Psoas muscle (tissue), 8 donors: Measurements from ENCODE around the gene ARHGAP9. TPM values are rescaled to one million over a fixed set of nuclear protein-coding genes. Genes with fewer than 3 reads are reported as not detected.

Experiments used
- ATAC-seq, 4 donors: fragments of 200-7000 bp; cut with Tn5 transposase; one replicate each; pipeline ENCODE4 v1.9.1; 2020; ENCODE audit warnings: moderate library complexity in 3 of 4, mild to moderate bottlenecking in 2 of 4
- DNase-seq, 2 donors: peaks; one replicate each; pipeline ENCODE4 v3.0.0-alpha.2; 2020
- H3K27ac ChIP-seq: fragments of 200-600 bp; one replicate; pipeline ENCODE4 v1.8.0; 2022
- H3K27me3 ChIP-seq, 3 donors: fragments of 200-600 bp in 1 of 3; one replicate each; pipeline versions ENCODE4 v1.6.1 to v1.8.0; 2013 to 2022; ENCODE audit warnings: low read length in 2 of 3, mild to moderate bottlenecking in 2 of 3, moderate library complexity in 1 of 3; ENCODE audit not compliant: insufficient read depth in 3 of 3
- H3K36me3 ChIP-seq, 2 donors: fragments of 200-600 bp in 1 of 2; one replicate each; pipeline versions ENCODE4 v1.6.1 to v1.8.0; 2013 to 2022; ENCODE audit warnings: low read depth in 1 of 2, mild to moderate bottlenecking in 1 of 2, moderate library complexity in 1 of 2; ENCODE audit not compliant: insufficient read depth in 1 of 2
- H3K4me1 ChIP-seq: fragments of 200-600 bp; one replicate; pipeline ENCODE4 v1.8.0; 2022
- H3K4me3 ChIP-seq: fragments of 200-600 bp; one replicate; pipeline ENCODE4 v1.8.0; 2022; ENCODE audit warnings: mild to moderate bottlenecking
- H3K9me3 ChIP-seq: fragments of 200-600 bp; one replicate; pipeline ENCODE4 v1.8.0; 2022
- CTCF ChIP-seq: fragments of 200-600 bp; IDR thresholded peaks from one replicate; pipeline ENCODE4 v1.8.0; 2022; ENCODE audit warnings: antibody characterized with exemption
- WGBS, 3 donors: extraction: QIAGEN DNeasy Blood & Tissue Kit; methylation state at CpG; one replicate each; pipeline versions ENCODE4 v1.1.6 to v1.1.7; 2013; 5-methylcytosine and 5-hydroxymethylcytosine counted together
- intact Hi-C, 2 donors: fragments of 100-400 bp; cut with DNase I; formaldehyde crosslinking; loops; one replicate each; pipeline versions ENCODE4 v1.11.0 to v1.14.2; 2022
- polyA plus RNA-seq, 3 donors: library from polyadenylated mRNA; stranded (reverse); fragments of 200-250 nt; gene quantifications; one replicate each; pipeline ENCODE4 v1.2.3, GENCODE V29; 2013
- total RNA-seq, 4 donors: library from RNA; stranded (reverse); fragmentation: NEBNext Ultra II Directional in 2 of 4; extraction: Animal tissue kit (Norgen Biotek cat#: 25700) in 2 of 4; gene quantifications; one replicate each; pipeline versions ENCODE4 v1.2.1 to v1.2.4, GENCODE V29; 2021 to 2023
- donor health status: healthy with polysubstance abuse.
- donor health status: DM: no; HTN: no; CAD: no; lungs with moderate emphysema.
- donor health status: Bipolar disorder and iron deficiency.
- donor health status: healthy.
- donor health status: DM: yes; HTN: yes; CAD: no.
- donor health status: DM: no; HTN: no; CAD: no.
- donor health status: DM: no; HTN: no; CAD: no.
- donor health status: DM: yes; HTN: yes; CAD: no.

ARHGAP9 gene
- total and polyA plus RNA-seq, 7 donors: 0.91 to 5.4 (median 2.0) TPM

GRCh38 chr12:57465747-57466505 lies 13.7 kb downstream of the ARHGAP9 start:
- H3K9me3 ChIP-seq: no peaks in the 10 kb centered on the region
- no peaks in the 10 kb centered on the region for H3K36me3 ChIP-seq
- H3K27ac ChIP-seq: no peak overlapping the region
- TF ChIP-seq CTCF: no peak
- 70 to 74% (median 71%) methylated on average over 14 of the region's 14 CpGs for WGBS, 3 donors
- H3K27me3 ChIP-seq: peaks cover 0 to 14% (median 4%) of the 10 kb centered on the region in 3 donors
- DNase-seq: peak in 1 of 2 donors; percentile 42
- intact Hi-C loops: loop anchor here (2.0 to 10.0 kb wide), 3 partner anchors 159 to 253 kb away; partner anchors contain the start of gene NXPH4 (in 1 of the 2)
- ATAC-seq: no peak
- H3K4me1 ChIP-seq: peaks cover 18% of the 10 kb centered on the region
- no peak overlapping the region for H3K4me3 ChIP-seq

DNA sequence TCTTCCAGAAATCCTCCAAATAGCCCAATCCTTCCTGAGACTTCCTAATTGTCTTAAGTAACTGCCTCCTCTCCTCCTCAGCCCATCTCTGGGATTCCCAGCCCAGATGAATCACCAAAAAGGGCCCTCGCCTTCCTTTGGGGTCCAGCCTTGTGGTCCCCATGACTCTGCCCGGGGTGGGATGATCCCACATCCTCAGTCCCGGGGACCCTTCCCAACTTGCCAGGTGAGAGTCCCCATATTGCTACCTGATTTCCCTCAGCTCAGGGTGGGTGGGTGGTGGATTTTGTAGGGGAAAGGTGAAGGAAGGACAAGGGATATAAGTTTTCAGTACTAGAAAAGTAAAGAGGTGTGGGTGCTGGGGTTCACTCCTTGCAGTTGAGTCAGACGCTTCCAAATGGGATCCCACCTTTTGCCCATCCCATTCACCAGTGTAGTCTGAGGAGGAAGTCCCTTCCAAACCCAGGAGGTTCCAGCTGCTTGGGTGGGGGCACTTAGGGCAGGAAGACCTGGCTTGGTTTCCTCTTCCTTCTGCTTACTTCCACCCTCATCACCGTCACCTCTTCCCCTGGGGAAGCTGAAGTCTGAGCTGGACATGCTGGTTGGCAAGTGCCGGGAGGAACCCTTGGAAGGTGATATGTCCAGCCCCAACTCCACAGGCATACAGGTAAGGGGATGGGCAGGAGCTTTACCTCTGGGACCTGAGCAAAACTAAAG lies 14.5 kb downstream of the ARHGAP9 start:
- Histone ChIP-seq H3K27ac (no peak overlapping the region), H3K27me3 (peaks cover 0 to 9% (median 6%) of the 10 kb centered on the region in 3 donors), H3K36me3 (no peaks in the 10 kb centered on the region), H3K9me3 (no peaks in the 10 kb centered on the region), H3K4me1 (peaks cover 20% of the 10 kb centered on the region), H3K4me3 (no peak overlapping the region)
- ATAC-seq: no peak
- TF ChIP-seq CTCF: no peak
- no peak for DNase-seq
- 79 to 84% (median 82%) methylated on average over 6 of the region's 6 CpGs for WGBS, 3 donors
- intact Hi-C loops: loop anchor here (2.0 to 10.0 kb wide), 3 partner anchors 160 to 252 kb away; partner anchors contain the start of gene NXPH4 (in 1 of the 2)

DNA sequence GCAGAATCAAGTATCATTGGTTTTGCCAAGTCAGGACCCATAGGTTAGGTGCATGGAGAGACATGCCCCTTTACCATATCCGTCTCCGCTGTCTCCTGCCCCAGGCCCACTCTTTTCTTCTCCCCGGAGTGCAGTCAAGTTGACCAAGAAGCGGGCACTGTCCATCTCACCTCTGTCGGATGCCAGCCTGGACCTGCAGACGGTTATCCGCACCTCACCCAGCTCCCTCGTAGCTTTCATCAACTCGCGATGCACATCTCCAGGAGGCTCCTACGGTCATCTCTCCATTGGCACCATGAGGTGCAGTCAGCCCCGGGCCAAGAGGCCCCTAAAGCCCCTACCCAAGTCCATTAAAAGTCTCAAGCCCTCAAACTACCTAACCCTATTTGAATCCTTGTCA lies 15.1 kb downstream of the ARHGAP9 start:
- no peak for TF ChIP-seq CTCF
- Histone ChIP-seq H3K36me3 (no peaks in the 10 kb centered on the region), H3K4me1 (peaks cover 20% of the 10 kb centered on the region), H3K9me3 (no peaks in the 10 kb centered on the region), H3K27me3 (peaks cover 0 to 8% (median 6%) of the 10 kb centered on the region in 3 donors), H3K27ac (no peak overlapping the region), H3K4me3 (no peak overlapping the region)
- ATAC-seq: no peak
- DNase-seq: no peak
- WGBS, 3 donors: 92 to 95% (median 95%) methylated on average over 12 of the region's 12 CpGs
- intact Hi-C loops: loop anchor here (2.0 to 10.0 kb wide), 4 partner anchors 158 to 252 kb away; partner anchors contain the start of gene NXPH4 (in 1 of the 2)

DNA sequence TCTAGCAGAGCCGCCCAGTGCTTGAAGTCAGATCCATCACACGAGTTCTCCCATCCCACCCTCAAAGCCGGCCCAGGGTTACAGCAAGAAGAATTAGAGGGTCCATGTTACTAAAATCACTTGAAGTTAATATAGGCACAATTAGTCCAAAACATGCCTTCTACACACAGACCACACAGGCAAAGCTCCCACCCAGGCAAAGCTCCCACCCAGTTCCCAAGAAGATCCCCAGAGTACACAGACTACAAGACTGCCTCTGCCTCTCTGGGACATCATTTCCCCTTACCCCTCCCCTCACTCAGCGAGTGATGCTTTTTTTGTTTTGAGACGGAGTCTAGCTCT lies 16.8 kb downstream of the ARHGAP9 start:
- peaks cover 20% of the 10 kb centered on the region for H3K4me1 ChIP-seq
- peak overlapping the region; percentile 77 for H3K4me3 ChIP-seq
- 32 to 35% (median 33%) methylated on average over 5 of the region's 5 CpGs for WGBS, 3 donors
- peaks cover 0 to 8% (median 6%) of the 10 kb centered on the region in 3 donors for H3K27me3 ChIP-seq
- no peaks in the 10 kb centered on the region for H3K36me3 ChIP-seq
- intact Hi-C loops: loop anchor here (5.0 to 10.0 kb wide), 3 partner anchors 159 to 248 kb away; partner anchors contain the start of gene NXPH4 (in 1 of the 2)
- DNase-seq (no peak), ATAC-seq (no peak)
- no peaks in the 10 kb centered on the region for H3K9me3 ChIP-seq
- TF ChIP-seq CTCF: no peak
- H3K27ac ChIP-seq: peak overlapping the region; percentile 72
